Common myeloid progenitor, CD34-positive (primary cell): ENCODE measurements around the gene GPT2.

Experiments
- CTCF ChIA-PET: fragments of 350-600 bp; sonication (Branson Sonifier 250); formaldehyde crosslinking; loops from one replicate; lab custom pipeline; 2021; ENCODE audit warnings: antibody characterized with exemption; lab: Charles Lee
- POLR2A ChIA-PET: fragments of 350-600 bp; sonication (Branson Sonifier 250); formaldehyde crosslinking; loops from one replicate; lab custom pipeline; 2021; ENCODE audit warnings: antibody characterized with exemption; lab: Charles Lee
- DNase-seq, 3 donors: peaks; one replicate each; pipeline versions ENCODE4 v3.0.0 to v3.0.0-alpha.2; 2013
- H3K27ac ChIP-seq, 2 experiments: 1 replicate in 1 of 2; 2 replicates in 1 of 2; pipeline ENCODE4 v1.7.0; 2013; ENCODE audit warnings: inconsistent platforms in 2 of 2, low read length in 2 of 2, mild to moderate bottlenecking in 2 of 2, low read depth in 1 of 2, moderate library complexity in 1 of 2; ENCODE audit not compliant: severe bottlenecking in 2 of 2, insufficient read depth in 1 of 2, poor library complexity in 1 of 2
- H3K27me3 ChIP-seq, 5 experiments: replicated peaks in 2 of 5; 1 replicate in 3 of 5; 2 replicates in 2 of 5; pipeline versions ENCODE4 v1.6.1 to v1.7.0; 2013; ENCODE audit warnings: low read length in 4 of 5, mild to moderate bottlenecking in 2 of 5, moderate library complexity in 2 of 5, inconsistent platforms in 1 of 5; ENCODE audit not compliant: insufficient read depth in 5 of 5, control insufficient read depth in 4 of 5
- H3K36me3 ChIP-seq, 4 experiments: 1 replicate in 2 of 4; 2 replicates in 2 of 4; pipeline versions ENCODE4 v1.6.1 to v1.7.0; 2013; ENCODE audit warnings: low read length in 3 of 4, control low read depth in 1 of 4, mild to moderate bottlenecking in 1 of 4; ENCODE audit not compliant: control insufficient read depth in 4 of 4, insufficient read depth in 4 of 4
- H3K4me1 ChIP-seq, 4 experiments: 1 replicate in 3 of 4; 2 replicates in 1 of 4; pipeline versions ENCODE4 v1.6.1 to v1.7.1; 2013; ENCODE audit warnings: low read length in 3 of 4, mild to moderate bottlenecking in 3 of 4, control low read depth in 1 of 4, inconsistent platforms in 1 of 4, moderate library complexity in 1 of 4; ENCODE audit not compliant: control insufficient read depth in 4 of 4, insufficient read depth in 4 of 4; ENCODE audit errors: control extremely low read depth in 1 of 4
- H3K4me3 ChIP-seq, 7 experiments: 1 replicate in 4 of 7; 2 replicates in 3 of 7; pipeline versions ENCODE4 v1.5.1 to v1.7.0; 2013; ENCODE audit warnings: mild to moderate bottlenecking in 7 of 7, low read length in 6 of 7, moderate library complexity in 6 of 7, inconsistent platforms in 2 of 7, low read depth in 2 of 7, control low read depth in 1 of 7; ENCODE audit not compliant: insufficient read depth in 4 of 7, control insufficient read depth in 1 of 7; ENCODE audit errors: extremely low read depth in 1 of 7
- H3K9me3 ChIP-seq, 5 experiments: 1 replicate in 4 of 5; 2 replicates in 1 of 5; pipeline versions ENCODE4 v1.6.1 to v1.7.1; 2013; ENCODE audit warnings: low read length in 4 of 5, mild to moderate bottlenecking in 2 of 5, inconsistent platforms in 1 of 5, low read depth in 1 of 5, moderate library complexity in 1 of 5; ENCODE audit not compliant: control insufficient read depth in 4 of 5, insufficient read depth in 2 of 5; ENCODE audit errors: control extremely low read depth in 1 of 5
- WGBS: methylation state at CpG from one replicate; pipeline ENCODE4 v1.1.5; 2013; ENCODE audit not compliant: insufficient coverage; 5-methylcytosine and 5-hydroxymethylcytosine counted together

The GPT2 gene

GRCh38 chr16:46922239-46922638 is 38.1 kb downstream of the GPT2 start:
- ChIA-PET CTCF (interaction anchor here (1.8 kb wide), 1 partner anchor 69 kb away, joined by 4 read pairs; no protein-coding TSS in a partner anchor), POLR2A (no interaction called here)
- DNase-seq, result no peak
- no peak overlapping the region for H3K27ac ChIP-seq
- peaks cover 0 to 80% (median 42%) of the 10 kb centered on the region in 4 experiments for H3K36me3 ChIP-seq
- no peaks in the 10 kb centered on the region for H3K9me3 ChIP-seq
- H3K4me1 ChIP-seq, result no peaks in the 10 kb centered on the region
- H3K4me3 ChIP-seq, result no peak overlapping the region
- WGBS, result 98% methylated on average over 10 of the region's 10 CpGs
- H3K27me3 ChIP-seq, result no peaks in the 10 kb centered on the region

GRCh38 chr16:46923513-46924295 is 39.5 kb downstream of the GPT2 start:
- 98% methylated on average over 17 of the region's 19 CpGs for WGBS
- ChIA-PET CTCF (interaction anchor here (1.3 kb wide), 1 partner anchor 11 kb away, joined by 4 read pairs; no protein-coding TSS in a partner anchor), POLR2A (no interaction called here)
- H3K27ac ChIP-seq, result no peak overlapping the region
- H3K36me3 ChIP-seq, result peaks cover 0 to 74% (median 40%) of the 10 kb centered on the region in 4 experiments
- no peaks in the 10 kb centered on the region for H3K4me1 ChIP-seq
- H3K27me3 ChIP-seq, result no peaks in the 10 kb centered on the region
- no peak for DNase-seq
- no peaks in the 10 kb centered on the region for H3K9me3 ChIP-seq
- H3K4me3 ChIP-seq, result no peak overlapping the region

DNA sequence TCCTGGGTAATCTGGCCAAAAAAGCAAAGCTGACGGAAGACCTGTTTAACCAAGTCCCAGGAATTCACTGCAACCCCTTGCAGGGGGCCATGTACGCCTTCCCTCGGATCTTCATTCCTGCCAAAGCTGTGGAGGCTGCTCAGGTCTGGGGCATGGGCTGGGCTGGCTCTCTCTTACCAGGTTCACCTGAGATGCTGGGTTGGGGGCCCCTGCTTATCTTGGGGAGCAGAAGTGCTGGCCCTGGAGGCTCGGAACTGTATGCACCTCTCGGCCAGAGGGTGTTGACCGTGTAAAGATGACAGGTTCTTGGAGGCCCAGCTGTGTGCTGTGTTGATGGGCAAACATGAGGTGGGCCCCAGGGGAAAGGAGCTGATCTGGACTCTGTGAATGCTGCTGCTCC is 40.2 kb downstream of the GPT2 start:
- POLR2A ChIA-PET, result no interaction called here
- 99% methylated on average over 6 of the region's 6 CpGs for WGBS

GRCh38 chr16:46926470-46927225 is 42.5 kb downstream of the GPT2 start:
- WGBS, result over 99% methylated on average over 12 of the region's 13 CpGs
- CTCF ChIA-PET, result interaction anchor here (0.7 to 2.0 kb wide), 4 partner anchors 19 to 72 kb away, joined by 3 to 7 read pairs (median 5); no protein-coding TSS in a partner anchor
- no peaks in the 10 kb centered on the region for H3K9me3 ChIP-seq

More for the DNA sequence above, 40.2 kb downstream of the GPT2 start:
- no peaks in the 10 kb centered on the region for H3K4me1 ChIP-seq
- peaks cover 0 to 74% (median 41%) of the 10 kb centered on the region in 4 experiments for H3K36me3 ChIP-seq
- CTCF ChIA-PET, result interaction anchor here (1.3 kb wide), 1 partner anchor 10 kb away, joined by 4 read pairs; no protein-coding TSS in a partner anchor
- no peak overlapping the region for H3K27ac ChIP-seq
- no peaks in the 10 kb centered on the region for H3K27me3 ChIP-seq
- no peaks in the 10 kb centered on the region for H3K9me3 ChIP-seq
- H3K4me3 ChIP-seq, result no peak overlapping the region
- no peak for DNase-seq

DNA sequence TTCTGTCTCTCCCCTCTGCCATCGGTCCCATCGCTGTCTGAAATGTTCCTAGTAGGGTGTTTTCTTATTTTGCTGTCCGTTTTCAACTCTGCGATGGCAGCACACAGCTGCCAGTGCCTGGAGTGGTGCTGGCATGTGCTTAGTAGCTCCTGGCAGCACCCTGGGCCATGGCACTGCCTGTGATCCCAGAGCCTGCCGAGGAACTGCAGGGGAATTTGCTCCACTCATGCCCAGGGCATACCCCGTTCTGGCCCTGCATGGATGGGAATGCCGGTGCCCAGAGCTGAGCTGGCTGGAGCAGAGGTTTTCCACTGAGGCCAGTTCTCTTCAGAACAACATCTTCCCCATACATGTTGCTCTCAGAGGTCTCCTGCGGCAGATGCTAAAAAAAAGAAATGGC is 43.1 kb downstream of the GPT2 start:
- POLR2A ChIA-PET, result no interaction called here
- Histone ChIP-seq H3K4me3 (no peak overlapping the region), H3K27me3 (no peaks in the 10 kb centered on the region), H3K27ac (no peak overlapping the region), H3K36me3 (peaks cover 0 to 68% (median 33%) of the 10 kb centered on the region in 4 experiments), H3K9me3 (no peaks in the 10 kb centered on the region), H3K4me1 (peaks cover 0 to 3% (median 0%) of the 10 kb centered on the region in 4 experiments)
- DNase-seq, result no peak
- WGBS, result 95% methylated on average over 8 of the region's 8 CpGs
- CTCF ChIA-PET, result interaction anchor here (0.7 to 2.0 kb wide), 4 partner anchors 19 to 73 kb away, joined by 3 to 7 read pairs (median 5); no protein-coding TSS in a partner anchor

More at GRCh38 chr16:46926470-46927225, 42.5 kb downstream of the GPT2 start:
- Histone ChIP-seq H3K4me1 (no peaks in the 10 kb centered on the region), H3K27me3 (no peaks in the 10 kb centered on the region), H3K27ac (no peak overlapping the region), H3K36me3 (peaks cover 0 to 75% (median 38%) of the 10 kb centered on the region in 4 experiments), H3K4me3 (no peak overlapping the region)
- DNase-seq, result no peak
- POLR2A ChIA-PET, result no interaction called here

- Histone ChIP-seq H3K27ac (no peak overlapping the region), H3K4me3 (no peak overlapping the region), H3K27me3 (no peaks in the 10 kb centered on the region), H3K36me3 (peaks cover 0 to 54% (median 23%) of the 10 kb centered on the region in 4 experiments), H3K9me3 (no peaks in the 10 kb centered on the region), H3K4me1 (peaks cover 0 to 12% (median 0%) of the 10 kb centered on the region in 4 experiments)
- DNase-seq, result no peak
- 91% methylated on average over 14 of the region's 15 CpGs for WGBS
- ChIA-PET CTCF (interaction anchor here (0.6 to 2.9 kb wide), 9 partner anchors 11 to 83 kb away, joined by 3 to 18 read pairs (median 3); no protein-coding TSS in a partner anchor), POLR2A (no interaction called here)
Measured at GRCh38 chr16:46928811-46929210, 44.6 kb downstream of the GPT2 start.
